ENCODE data around the gene POU5F1.

GRCh38 chr6:31157513-31158139, 12.9 kb downstream of the POU5F1 start, which contains the start of gene CCHCR1:
- TF ChIP-seq CTCF (conservative IDR thresholded peaks at IDR 0.05; ENCODE audit: low read depth, low read length), result no peak
- no peak for TF ChIP-seq EZH2 (IDR thresholded peaks at IDR 0.05; ENCODE audit: borderline replicate concordance, low read depth, low read length, poor library complexity, severe bottlenecking)

Measured in A673 (cell line).